HG02798 (cell line): ENCODE data around the gene ZNF142.

Source experiments
- ATAC-seq: cut with Tn5 transposase; IDR thresholded peaks from one replicate; pipeline ENCODE4 v1.9.1; 2021; ENCODE audit warnings: mild to moderate bottlenecking; ENCODE audit not compliant: unreplicated experiment, poor library complexity

Gene ZNF142

GRCh38 chr2:218605432-218605831, 54.0 kb downstream of the ZNF142 start:
- no peak for ATAC-seq
